Activated CD8-positive, alpha-beta T cell treated with anti-CD3 and anti-CD28 coated beads for 36 hours (primary cell): ENCODE measurements around the gene UMAD1. TPM values are rescaled to one million over a fixed set of nuclear protein-coding genes. Genes with fewer than 3 reads are reported as not detected.

Experiments used
- ATAC-seq: fragments of 200-7000 bp; cut with Tn5 transposase; one replicate; pipeline ENCODE4 v1.10.0; 2021; ENCODE audit warnings: mild to moderate bottlenecking, moderate library complexity
- CTCF ChIA-PET: fragments of 350-600 bp; sonication (Branson Sonifier 250); formaldehyde crosslinking; loops from one replicate; lab custom pipeline; 2021; ENCODE audit warnings: antibody characterized with exemption; lab: Charles Lee
- POLR2A ChIA-PET: fragments of 350-600 bp; sonication (Branson Sonifier 250); formaldehyde crosslinking; loops from one replicate; lab custom pipeline; 2021; ENCODE audit warnings: antibody characterized with exemption; lab: Charles Lee
- DNase-seq: peaks from one replicate; pipeline ENCODE4 v3.0.0-alpha.2; 2020
- H3K27ac Mint-ChIP-seq: one replicate; pipeline ENCODE4 v1.8.0; 2021; ENCODE audit warnings: mild to moderate bottlenecking, mixed read lengths
- H3K27me3 Mint-ChIP-seq: one replicate; pipeline ENCODE4 v1.8.0; 2021; ENCODE audit warnings: mixed read lengths
- H3K36me3 Mint-ChIP-seq: one replicate; pipeline ENCODE4 v1.8.0; 2021; ENCODE audit warnings: low read depth, mixed read lengths
- H3K4me1 Mint-ChIP-seq: one replicate; pipeline ENCODE4 v1.8.0; 2021; ENCODE audit warnings: low read depth, mixed read lengths
- H3K4me3 Mint-ChIP-seq: one replicate; pipeline ENCODE4 v1.8.0; 2021; ENCODE audit warnings: mild to moderate bottlenecking, moderate library complexity, mixed read lengths
- H3K9me3 Mint-ChIP-seq: one replicate; pipeline ENCODE4 v1.8.0; 2021; ENCODE audit warnings: mixed read lengths
- CTCF ChIP-seq: fragments of 200-600 bp; IDR thresholded peaks from one replicate; pipeline ENCODE4 v1.8.0; 2022; ENCODE audit warnings: antibody characterized with exemption, mild to moderate bottlenecking
- intact Hi-C: fragments of 100-400 bp; cut with micrococcal nuclease; formaldehyde crosslinking; loops from one replicate; pipeline ENCODE4 v1.10.0; 2022
- total RNA-seq, 2 experiments: library from RNA; stranded (reverse); gene quantifications; one replicate each; pipeline ENCODE4 v1.2.3, GENCODE V29; 2021

The UMAD1 gene
- total RNA-seq, 2 experiments from 2014 or later, result 10.1 to 11.1 TPM

- ATAC-seq (peak; percentile 82), DNase-seq (peak; percentile 28)
- intact Hi-C loops, result no loop called here
- H3K27ac Mint-ChIP-seq, result no peak overlapping the region
- no peak for TF ChIP-seq CTCF
- ChIA-PET POLR2A (interaction anchor here (1.0 kb wide), 1 partner anchor 13 kb away, joined by 3 read pairs; no protein-coding TSS in a partner anchor), CTCF (interaction anchor here (1.1 to 1.6 kb wide), 2 partner anchors 9 to 11 kb away, joined by 3 to 4 read pairs; no protein-coding TSS in a partner anchor)
- no peaks in the 10 kb centered on the region for H3K36me3 Mint-ChIP-seq
- H3K4me1 Mint-ChIP-seq, result peaks cover 26% of the 10 kb centered on the region
- H3K4me3 Mint-ChIP-seq, result no peak overlapping the region
- no peaks in the 10 kb centered on the region for H3K27me3 Mint-ChIP-seq
- H3K9me3 Mint-ChIP-seq, result no peaks in the 10 kb centered on the region
Measured at GRCh38 chr7:7920481-7920880, 279.9 kb downstream of the UMAD1 start.

- H3K27ac Mint-ChIP-seq, result no peak overlapping the region
- no peak overlapping the region for H3K4me3 Mint-ChIP-seq
- no peaks in the 10 kb centered on the region for H3K9me3 Mint-ChIP-seq
- ChIA-PET CTCF (no interaction called here), POLR2A (no interaction called here)
- peaks cover 26% of the 10 kb centered on the region for H3K4me1 Mint-ChIP-seq
- intact Hi-C loops, result no loop called here
- TF ChIP-seq CTCF, result no peak
- H3K36me3 Mint-ChIP-seq, result no peaks in the 10 kb centered on the region
- no peaks in the 10 kb centered on the region for H3K27me3 Mint-ChIP-seq
- no peak for ATAC-seq
- no peak for DNase-seq
Measured at GRCh38 chr7:7921830-7922229, 281.3 kb downstream of the UMAD1 start.

- CTCF ChIA-PET, result no interaction called here
- H3K9me3 Mint-ChIP-seq, result no peaks in the 10 kb centered on the region
- H3K4me3 Mint-ChIP-seq, result no peak overlapping the region
- intact Hi-C loops, result no loop called here
- H3K36me3 Mint-ChIP-seq, result no peaks in the 10 kb centered on the region
- no peak for DNase-seq
- H3K27me3 Mint-ChIP-seq, result no peaks in the 10 kb centered on the region
- no peak for ATAC-seq
- no peak overlapping the region for H3K27ac Mint-ChIP-seq
- POLR2A ChIA-PET, result interaction anchor here (1.0 kb wide), 1 partner anchor 47 kb away, joined by 3 read pairs; no protein-coding TSS in a partner anchor
- H3K4me1 Mint-ChIP-seq, result peaks cover 26% of the 10 kb centered on the region
- no peak for TF ChIP-seq CTCF
Measured at GRCh38 chr7:7922684-7923385, 282.3 kb downstream of the UMAD1 start.

GRCh38 chr7:7923818-7924217 lies 283.3 kb downstream of the UMAD1 start:
- DNase-seq (no peak), ATAC-seq (no peak)
- intact Hi-C loops, result no loop called here
- ChIA-PET CTCF (no interaction called here), POLR2A (no interaction called here)
- TF ChIP-seq CTCF, result no peak
- no peaks in the 10 kb centered on the region for H3K27me3 Mint-ChIP-seq
- H3K9me3 Mint-ChIP-seq, result no peaks in the 10 kb centered on the region
- H3K27ac Mint-ChIP-seq, result no peak overlapping the region
- H3K4me3 Mint-ChIP-seq, result no peak overlapping the region
- H3K4me1 Mint-ChIP-seq, result peaks cover 26% of the 10 kb centered on the region
- H3K36me3 Mint-ChIP-seq, result no peaks in the 10 kb centered on the region

GRCh38 chr7:7924303-7924702 lies 283.8 kb downstream of the UMAD1 start:
- H3K36me3 Mint-ChIP-seq, result no peaks in the 10 kb centered on the region
- ATAC-seq (no peak), DNase-seq (no peak)
- H3K9me3 Mint-ChIP-seq, result no peaks in the 10 kb centered on the region
- intact Hi-C loops, result no loop called here
- H3K4me3 Mint-ChIP-seq, result no peak overlapping the region
- no peak overlapping the region for H3K27ac Mint-ChIP-seq
- no peak for TF ChIP-seq CTCF
- H3K27me3 Mint-ChIP-seq, result no peaks in the 10 kb centered on the region
- ChIA-PET POLR2A (no interaction called here), CTCF (no interaction called here)
- H3K4me1 Mint-ChIP-seq, result peaks cover 26% of the 10 kb centered on the region

Other genes starting within 250 kb of the UMAD1 start
- gene COL28A1, start 104.9 kb upstream of the UMAD1 start, total RNA-seq, result not detected
- 10 to 100 TPM; 63.0 to 67.3 TPM for gene MIOS, start 73.9 kb upstream of the UMAD1 start, total RNA-seq
- 100 to 1,000 TPM; 188 to 203 TPM for gene RPA3, start 77.9 kb downstream of the UMAD1 start, total RNA-seq